CD4-positive, alpha-beta T cell (primary cell): ENCODE results near the gene UTP25. TPM values are rescaled to one million over a fixed set of nuclear protein-coding genes. Genes with fewer than 3 reads are reported as not detected.

Experiments
- ATAC-seq: fragments of 200-7000 bp; cut with Tn5 transposase; one replicate; pipeline ENCODE4 v1.10.0; 2022; ENCODE audit warnings: mild to moderate bottlenecking; ENCODE audit not compliant: poor library complexity
- CTCF ChIA-PET: fragments of 350-600 bp; sonication (Branson Sonifier 250); formaldehyde crosslinking; loops from one replicate; lab custom pipeline; 2021; ENCODE audit warnings: antibody characterized with exemption, inconsistent platforms; lab: Charles Lee
- POLR2A ChIA-PET: fragments of 350-600 bp; sonication (Branson Sonifier 250); formaldehyde crosslinking; loops from one replicate; lab custom pipeline; 2021; ENCODE audit warnings: antibody characterized with exemption, inconsistent platforms; lab: Charles Lee
- DNase-seq, 14 experiments: peaks; one replicate each; pipeline ENCODE4 v3.0.0-alpha.2; 2013 to 2020; ENCODE audit warnings: mixed read lengths in 2 of 14
- H3K27ac ChIP-seq, 2 donors: one replicate each; pipeline versions ENCODE4 v1.5.1 to v1.7.0; 2013; ENCODE audit warnings: low read length in 2 of 2, low read depth in 1 of 2, mild to moderate bottlenecking in 1 of 2
- H3K27me3 ChIP-seq, 2 experiments: 1 replicate in 1 of 2; 2 replicates in 1 of 2; pipeline versions ENCODE4 v1.6.1 to v1.7.0; 2013; ENCODE audit warnings: low read length in 2 of 2, control low read depth in 1 of 2, mild to moderate bottlenecking in 1 of 2, moderate library complexity in 1 of 2; ENCODE audit not compliant: insufficient read depth in 2 of 2, control insufficient read depth in 1 of 2
- H3K36me3 ChIP-seq: one replicate; pipeline ENCODE4 v1.6.1; 2013; ENCODE audit warnings: low read length, control low read depth; ENCODE audit not compliant: insufficient read depth
- H3K4me1 ChIP-seq: one replicate; pipeline ENCODE4 v1.6.1; 2013; ENCODE audit warnings: low read length, control low read depth; ENCODE audit not compliant: insufficient read depth
- H3K4me3 ChIP-seq: one replicate; pipeline ENCODE4 v1.5.1; 2013; ENCODE audit warnings: mild to moderate bottlenecking, low read length, moderate library complexity
- H3K9me3 ChIP-seq, 2 experiments: 1 replicate in 1 of 2; 2 replicates in 1 of 2; pipeline versions ENCODE4 v1.6.1 to v1.7.0; 2013; ENCODE audit warnings: low read length in 2 of 2, mild to moderate bottlenecking in 2 of 2, control low read depth in 1 of 2, moderate library complexity in 1 of 2; ENCODE audit not compliant: control insufficient read depth in 1 of 2, insufficient read depth in 1 of 2
- H3K27ac Mint-ChIP-seq: one replicate; pipeline ENCODE4 v1.8.0; 2020; ENCODE audit warnings: mixed read lengths
- H3K27me3 Mint-ChIP-seq: one replicate; pipeline ENCODE4 v1.8.0; 2021; ENCODE audit warnings: mixed read lengths
- H3K36me3 Mint-ChIP-seq: one replicate; pipeline ENCODE4 v1.8.0; 2021; ENCODE audit warnings: low read depth, mixed read lengths
- H3K4me1 Mint-ChIP-seq: one replicate; pipeline ENCODE4 v1.8.0; 2021; ENCODE audit warnings: low read depth, mixed read lengths
- H3K4me3 Mint-ChIP-seq: one replicate; pipeline ENCODE4 v1.8.0; 2020; ENCODE audit warnings: mild to moderate bottlenecking, mixed read lengths
- H3K9me3 Mint-ChIP-seq: one replicate; pipeline ENCODE4 v1.8.0; 2020; ENCODE audit warnings: mixed read lengths
- CTCF ChIP-seq: fragments of 200-600 bp; IDR thresholded peaks from one replicate; pipeline ENCODE4 v1.8.0; 2022; ENCODE audit warnings: antibody characterized with exemption, mild to moderate bottlenecking
- intact Hi-C, 2 experiments: fragments of 100-400 bp; cut with DNase I in 1 of 2; cut with micrococcal nuclease in 1 of 2; formaldehyde crosslinking; loops; one replicate each; pipeline versions ENCODE4 v1.15.1 to v1.9.0; 2023 to 2025; cut with DNase I, micrococcal nuclease
- total RNA-seq, 174 experiments: library from RNA in 2 of 174; stranded (reverse) in 2 of 174; gene quantifications; one replicate each; pipeline ENCODE4 v1.2.3 and lab custom pipeline; 2021 to 2026

UTP25 gene
- total RNA-seq, 2 experiments from 2014 or later, result 6.0 to 6.4 TPM

- intact Hi-C loops, result no loop called here
- peak within 1 kb of the TSS; percentile 45 for H3K4me3 ChIP-seq
- peak; percentile 96 for ATAC-seq
- peak within 1 kb of the TSS; percentile 88 for H3K4me3 Mint-ChIP-seq
- no peaks in the 10 kb centered on the region for H3K36me3 ChIP-seq
- no peaks in the 10 kb centered on the region for H3K9me3 Mint-ChIP-seq
- H3K27me3 Mint-ChIP-seq, result peaks cover 20% of the 10 kb centered on the region
- POLR2A ChIA-PET, result interaction anchor here (0.7 to 1.4 kb wide), 5 partner anchors 11 to 55 kb away, joined by 3 to 6 read pairs (median 3); no protein-coding TSS in a partner anchor
- peak; percentile 41 to 86 (median 68) for DNase-seq
- CTCF ChIA-PET, result interaction anchor here (0.6 to 3.3 kb wide), 4 partner anchors 12 to 113 kb away, joined by 3 to 18 read pairs (median 8); partner anchors contain the start of gene UTP25
- H3K27me3 ChIP-seq, result peaks cover 4% of the 10 kb centered on the region in 2 experiments
- no peak within 1 kb of the TSS for H3K27ac ChIP-seq
- TF ChIP-seq CTCF, result no peak
- peaks cover 8% of the 10 kb centered on the region for H3K4me1 ChIP-seq
- peak within 1 kb of the TSS; percentile 65 for H3K27ac Mint-ChIP-seq
- H3K9me3 ChIP-seq, result peaks cover 0 to 4% of the 10 kb centered on the region in 2 experiments
- H3K4me1 Mint-ChIP-seq, result peaks cover 8% of the 10 kb centered on the region
- no peaks in the 10 kb centered on the region for H3K36me3 Mint-ChIP-seq
Measured at GRCh38 chr1:209805875-209806760, 21.7 kb upstream of the UTP25 start, which contains the start of gene IRF6. Gene IRF6, minus strand, starts transcription at chr1:209806142. Its CDS starts 4,729 bp downstream, at chr1:209801413.

- TF ChIP-seq CTCF, result no peak
- no peak overlapping the region for H3K4me3 Mint-ChIP-seq
- peaks cover 20% of the 10 kb centered on the region for H3K27me3 Mint-ChIP-seq
- Histone ChIP-seq H3K4me3 (no peak overlapping the region), H3K27ac (no peak overlapping the region), H3K9me3 (peaks cover 0 to 4% of the 10 kb centered on the region in 2 experiments), H3K27me3 (peaks cover 4% of the 10 kb centered on the region in 2 experiments), H3K36me3 (no peaks in the 10 kb centered on the region), H3K4me1 (peaks cover 8% of the 10 kb centered on the region)
- H3K36me3 Mint-ChIP-seq, result no peaks in the 10 kb centered on the region
- ATAC-seq (no peak), DNase-seq (no peak)
- no peaks in the 10 kb centered on the region for H3K9me3 Mint-ChIP-seq
- POLR2A ChIA-PET, result no interaction called here
- peaks cover 8% of the 10 kb centered on the region for H3K4me1 Mint-ChIP-seq
- intact Hi-C loops, result no loop called here
- H3K27ac Mint-ChIP-seq, result no peak overlapping the region
- CTCF ChIA-PET, result interaction anchor here (3.3 kb wide), 1 partner anchor 16 kb away, joined by 18 read pairs; no protein-coding TSS in a partner anchor
Measured at GRCh38 chr1:209807509-209807908, 20.3 kb upstream of the UTP25 start.

GRCh38 chr1:209808059-209808581, 19.7 kb upstream of the UTP25 start:
- intact Hi-C loops, result no loop called here
- Histone ChIP-seq H3K27me3 (peaks cover 4% of the 10 kb centered on the region in 2 experiments), H3K36me3 (no peaks in the 10 kb centered on the region), H3K9me3 (peaks cover 0 to 4% of the 10 kb centered on the region in 2 experiments), H3K4me3 (no peak overlapping the region), H3K4me1 (peaks cover 8% of the 10 kb centered on the region), H3K27ac (no peak overlapping the region)
- TF ChIP-seq CTCF, result no peak
- ChIA-PET POLR2A (no interaction called here), CTCF (no interaction called here)
- peaks cover 8% of the 10 kb centered on the region for H3K4me1 Mint-ChIP-seq
- no peak overlapping the region for H3K27ac Mint-ChIP-seq
- peaks cover 20% of the 10 kb centered on the region for H3K27me3 Mint-ChIP-seq
- no peaks in the 10 kb centered on the region for H3K36me3 Mint-ChIP-seq
- ATAC-seq, result no peak
- no peak overlapping the region for H3K4me3 Mint-ChIP-seq
- no peaks in the 10 kb centered on the region for H3K9me3 Mint-ChIP-seq
- DNase-seq, result no peak
